Measurements from ENCODE around the gene EMILIN2. TPM values are rescaled to one million over a fixed set of nuclear protein-coding genes. Genes with fewer than 3 reads are reported as not detected.

The EMILIN2 gene
- polyA plus RNA-seq, 1 donor (not counting 4 experiments of a cell fraction or from before 2014, with no cell fraction given) = 0.07 TPM

- Histone ChIP-seq H3K4me1 (ENCODE audit: control insufficient read depth, extremely low read depth, insufficient read depth, low read length) (no peaks in the 10 kb centered on the region), H3K27ac (ENCODE audit: control insufficient read depth, insufficient read depth, low read length) (no peak overlapping the region), H3K4me2 (ENCODE audit: control insufficient read depth, extremely low read depth, insufficient read depth, low read depth, low read length) (no peak overlapping the region), H3K4me3 (ENCODE audit: control insufficient read depth in 2 of 3, extremely low read depth in 1 of 3, insufficient read depth in 2 of 3, low read depth in 1 of 3, low read length in 3 of 3) (no peak overlapping the region), H2AFZ (ENCODE audit: control insufficient read depth, low read length) (no peak overlapping the region), H3K9ac (ENCODE audit: control insufficient read depth, extremely low read depth, insufficient read depth, low read length) (no peak overlapping the region), H3K79me2 (ENCODE audit: control insufficient read depth, insufficient read depth, low read length) (no peaks in the 10 kb centered on the region), H3K9me1 (ENCODE audit: control insufficient read depth, extremely low read depth, insufficient read depth, low read length) (no peaks in the 10 kb centered on the region), H3K9me3 (ENCODE audit: control insufficient read depth, low read depth, low read length) (no peaks in the 10 kb centered on the region), H4K20me1 (ENCODE audit: control insufficient read depth, extremely low read depth, insufficient read depth, low read length) (no peaks in the 10 kb centered on the region), H3K36me3 (ENCODE audit: control insufficient read depth in 2 of 2, extremely low read depth in 1 of 2, insufficient read depth in 2 of 2, low read length in 2 of 2) (no peaks in the 10 kb centered on the region), H3K27me3 (ENCODE audit: control insufficient read depth, extremely low read depth, insufficient read depth, low read length) (no peaks in the 10 kb centered on the region)
- DNase-seq (ENCODE audit: low read depth, low spot score) (no peak), FAIRE-seq (no peak)
- dilution Hi-C loops (cut with MboI; ENCODE audit: extremely low pct_ligation_motif_present, low sequenced_read_pairs) = no loop called here
- TF ChIP-seq EZH2 (IDR thresholded peaks at IDR 0.05; ENCODE audit: low read length) (no peak), CTCF (optimal IDR thresholded peaks at IDR 0.05 in 1 of 3, IDR thresholded peaks at IDR 0.05 in 1 of 3, conservative IDR thresholded peaks at IDR 0.05 in 1 of 3; ENCODE audit: extremely low read depth in 1 of 3, insufficient read depth in 2 of 3, low read length in 3 of 3) (no peak)
These were observed 25.3 kb downstream of the EMILIN2 start for GRCh38 chr18:2872095-2872494.

GRCh38 chr18:2874765-2875164 is 28.0 kb downstream of the EMILIN2 start:
- dilution Hi-C loops (cut with MboI; ENCODE audit: extremely low pct_ligation_motif_present, low sequenced_read_pairs) = no loop called here
- TF ChIP-seq EZH2 (IDR thresholded peaks at IDR 0.05; ENCODE audit: low read length) (no peak), CTCF (optimal IDR thresholded peaks at IDR 0.05 in 1 of 3, IDR thresholded peaks at IDR 0.05 in 1 of 3, conservative IDR thresholded peaks at IDR 0.05 in 1 of 3; ENCODE audit: extremely low read depth in 1 of 3, insufficient read depth in 2 of 3, low read length in 3 of 3) (no peak)
- H3K9me3 ChIP-seq (ENCODE audit: control insufficient read depth, low read depth, low read length) = no peaks in the 10 kb centered on the region

More at GRCh38 chr18:2874765-2875164, 28.0 kb downstream of the EMILIN2 start:
- H3K27ac ChIP-seq (ENCODE audit: control insufficient read depth, insufficient read depth, low read length) = no peak overlapping the region
- no peaks in the 10 kb centered on the region for H3K79me2 ChIP-seq (ENCODE audit: control insufficient read depth, insufficient read depth, low read length)
- no peak overlapping the region for H3K9ac ChIP-seq (ENCODE audit: control insufficient read depth, extremely low read depth, insufficient read depth, low read length)
- no peak overlapping the region for H3K4me3 ChIP-seq (ENCODE audit: control insufficient read depth in 2 of 3, extremely low read depth in 1 of 3, insufficient read depth in 2 of 3, low read depth in 1 of 3, low read length in 3 of 3)
- FAIRE-seq = no peak
- H3K9me1 ChIP-seq (ENCODE audit: control insufficient read depth, extremely low read depth, insufficient read depth, low read length) = no peaks in the 10 kb centered on the region
- H3K4me1 ChIP-seq (ENCODE audit: control insufficient read depth, extremely low read depth, insufficient read depth, low read length) = no peaks in the 10 kb centered on the region
- no peak overlapping the region for H3K4me2 ChIP-seq (ENCODE audit: control insufficient read depth, extremely low read depth, insufficient read depth, low read depth, low read length)
- no peaks in the 10 kb centered on the region for H3K36me3 ChIP-seq (ENCODE audit: control insufficient read depth in 2 of 2, extremely low read depth in 1 of 2, insufficient read depth in 2 of 2, low read length in 2 of 2)
- H2AFZ ChIP-seq (ENCODE audit: control insufficient read depth, low read length) = no peak overlapping the region
- no peaks in the 10 kb centered on the region for H4K20me1 ChIP-seq (ENCODE audit: control insufficient read depth, extremely low read depth, insufficient read depth, low read length)
- H3K27me3 ChIP-seq (ENCODE audit: control insufficient read depth, extremely low read depth, insufficient read depth, low read length) = no peaks in the 10 kb centered on the region
- no peak for DNase-seq (ENCODE audit: low read depth, low spot score)

Measured in keratinocyte (primary cell).